Neutrophil (primary cell): ENCODE data around the gene LAMA4.

ENCODE experiments used
- H3K27ac ChIP-seq: fragments of 200-600 bp; sonication (generic); 2 replicates; pipeline ENCODE4 v1.5.1; 2016; ENCODE audit warnings: mild to moderate bottlenecking, moderate library complexity
- H3K27me3 ChIP-seq: fragments of 200-600 bp; sonication (generic); 2 replicates; pipeline ENCODE4 v1.6.0; 2016; ENCODE audit warnings: mild to moderate bottlenecking
- H3K36me3 ChIP-seq: fragments of 200-600 bp; sonication (generic); 2 replicates; pipeline ENCODE4 v1.5.1; 2017
- H3K4me1 ChIP-seq, 2 experiments: fragments of 200-600 bp in 1 of 2; sonication (generic) in 1 of 2; 1 replicate in 1 of 2; 2 replicates in 1 of 2; pipeline versions ENCODE4 v1.5.1 to v1.6.1; 2013 to 2016; ENCODE audit warnings: low read depth in 1 of 2, low read length in 1 of 2, mild to moderate bottlenecking in 1 of 2, moderate library complexity in 1 of 2; ENCODE audit not compliant: control insufficient read depth in 1 of 2, insufficient read depth in 1 of 2
- H3K4me3 ChIP-seq, 2 experiments: fragments of 200-600 bp in 1 of 2; sonication (generic) in 1 of 2; 1 replicate in 1 of 2; 2 replicates in 1 of 2; pipeline ENCODE4 v1.5.1; 2013 to 2016; ENCODE audit warnings: low read depth in 1 of 2, low read length in 1 of 2, mild to moderate bottlenecking in 1 of 2, moderate library complexity in 1 of 2
- H3K9me3 ChIP-seq: fragments of 200-600 bp; sonication (generic); 2 replicates; pipeline ENCODE4 v1.5.1; 2016
- TF ChIP-seq, protein P1 (sequence below): fragments of 200-600 bp; sonication (generic); IDR thresholded peaks from 2 replicates; pipeline ENCODE4 v1.5.1; 2016; ENCODE audit warnings: antibody characterized with exemption

Gene LAMA4

DNA sequence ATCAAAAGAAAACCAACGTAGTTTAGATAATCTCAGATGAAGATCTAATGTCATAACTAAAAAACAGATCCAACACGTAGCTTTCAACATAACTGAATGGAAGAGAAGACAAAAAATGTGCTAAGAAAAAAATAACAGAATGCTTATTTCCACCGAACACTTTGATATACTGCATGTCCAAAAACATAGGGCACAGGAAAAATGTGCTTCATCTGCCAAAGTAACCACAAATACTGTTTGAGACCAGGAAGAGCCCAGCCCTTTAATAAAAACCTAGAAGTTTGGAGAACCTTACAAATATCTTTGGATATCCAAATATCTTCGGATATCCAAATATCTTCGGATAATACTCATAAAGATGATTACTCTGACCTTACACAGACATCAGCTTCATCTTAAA is 19.8 kb downstream of the LAMA4 start:
- H3K27ac ChIP-seq: no peak overlapping the region
- no peaks in the 10 kb centered on the region for H3K4me1 ChIP-seq
- no peaks in the 10 kb centered on the region for H3K27me3 ChIP-seq
- TF ChIP-seq, protein P1, sequence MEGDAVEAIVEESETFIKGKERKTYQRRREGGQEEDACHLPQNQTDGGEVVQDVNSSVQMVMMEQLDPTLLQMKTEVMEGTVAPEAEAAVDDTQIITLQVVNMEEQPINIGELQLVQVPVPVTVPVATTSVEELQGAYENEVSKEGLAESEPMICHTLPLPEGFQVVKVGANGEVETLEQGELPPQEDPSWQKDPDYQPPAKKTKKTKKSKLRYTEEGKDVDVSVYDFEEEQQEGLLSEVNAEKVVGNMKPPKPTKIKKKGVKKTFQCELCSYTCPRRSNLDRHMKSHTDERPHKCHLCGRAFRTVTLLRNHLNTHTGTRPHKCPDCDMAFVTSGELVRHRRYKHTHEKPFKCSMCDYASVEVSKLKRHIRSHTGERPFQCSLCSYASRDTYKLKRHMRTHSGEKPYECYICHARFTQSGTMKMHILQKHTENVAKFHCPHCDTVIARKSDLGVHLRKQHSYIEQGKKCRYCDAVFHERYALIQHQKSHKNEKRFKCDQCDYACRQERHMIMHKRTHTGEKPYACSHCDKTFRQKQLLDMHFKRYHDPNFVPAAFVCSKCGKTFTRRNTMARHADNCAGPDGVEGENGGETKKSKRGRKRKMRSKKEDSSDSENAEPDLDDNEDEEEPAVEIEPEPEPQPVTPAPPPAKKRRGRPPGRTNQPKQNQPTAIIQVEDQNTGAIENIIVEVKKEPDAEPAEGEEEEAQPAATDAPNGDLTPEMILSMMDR: no peak
- H3K36me3 ChIP-seq: no peaks in the 10 kb centered on the region
- no peak overlapping the region for H3K4me3 ChIP-seq
- no peaks in the 10 kb centered on the region for H3K9me3 ChIP-seq

DNA sequence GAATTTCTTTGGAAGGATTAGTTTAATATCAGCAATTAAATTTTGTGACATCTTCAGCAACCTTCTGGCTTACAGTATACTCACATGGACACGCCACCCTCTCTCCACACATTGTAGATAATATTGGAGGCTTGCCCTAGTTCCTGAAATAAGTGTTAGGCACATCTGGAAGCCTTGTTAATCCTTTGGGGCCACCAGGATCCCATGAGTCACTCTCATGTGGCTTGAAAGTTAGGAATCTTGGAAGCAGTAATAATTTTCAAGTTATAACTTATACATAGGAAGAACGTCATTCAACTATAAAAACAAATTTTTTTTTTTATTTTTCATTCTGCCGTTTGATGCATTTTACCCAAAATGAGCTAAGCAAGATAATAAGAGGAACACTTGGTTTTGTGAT is 20.5 kb downstream of the LAMA4 start:
- Histone ChIP-seq H3K4me1 (no peaks in the 10 kb centered on the region), H3K4me3 (no peak overlapping the region), H3K36me3 (no peaks in the 10 kb centered on the region), H3K27me3 (no peaks in the 10 kb centered on the region), H3K27ac (no peak overlapping the region), H3K9me3 (no peaks in the 10 kb centered on the region)
- TF ChIP-seq, protein P1: no peak

DNA sequence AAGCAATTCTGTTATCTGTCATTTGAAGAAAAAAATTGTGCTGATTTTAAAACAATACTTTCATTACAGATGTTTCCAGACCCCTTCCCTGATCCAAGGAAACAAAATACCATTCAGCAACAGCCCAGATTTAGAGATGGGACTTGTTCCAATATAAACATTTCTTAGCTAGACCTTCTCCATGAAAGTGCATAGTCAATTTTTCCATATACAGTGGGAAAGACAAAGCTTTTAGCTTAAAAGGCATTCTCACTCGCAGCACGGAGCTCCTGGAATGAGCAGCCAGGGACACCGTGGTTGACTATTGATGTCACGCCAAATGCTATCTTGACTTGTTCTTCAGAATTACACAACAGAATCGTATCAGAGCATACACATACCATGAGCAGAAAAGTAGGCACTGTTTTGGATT is 21.5 kb downstream of the LAMA4 start:
- no peak overlapping the region for H3K27ac ChIP-seq
- no peaks in the 10 kb centered on the region for H3K27me3 ChIP-seq
- no peaks in the 10 kb centered on the region for H3K36me3 ChIP-seq
- H3K4me1 ChIP-seq: no peaks in the 10 kb centered on the region
- H3K4me3 ChIP-seq: no peak overlapping the region
- TF ChIP-seq, protein P1: no peak
- H3K9me3 ChIP-seq: no peaks in the 10 kb centered on the region

DNA sequence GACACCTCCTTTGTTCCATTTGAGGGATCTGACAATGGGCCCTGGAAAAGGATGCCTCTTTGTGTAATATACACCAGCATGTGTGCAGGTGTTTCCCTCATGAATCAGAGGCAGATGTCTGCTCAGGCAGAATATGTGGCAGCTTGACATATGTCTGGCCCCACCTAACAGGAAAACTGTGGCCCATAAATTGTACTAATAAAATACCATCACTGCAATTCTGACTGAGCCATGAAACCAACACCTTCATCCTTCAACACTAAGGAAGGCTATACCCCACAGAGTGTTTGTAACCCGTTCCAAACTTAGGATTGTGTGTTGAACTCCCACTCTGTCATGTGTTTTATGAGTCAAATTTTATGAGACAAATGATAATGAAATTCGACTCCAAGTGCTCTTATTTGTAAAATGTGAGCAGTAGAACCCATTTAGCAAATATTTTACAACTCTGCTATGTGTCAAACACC is 22.7 kb downstream of the LAMA4 start:
- Histone ChIP-seq H3K27me3 (no peaks in the 10 kb centered on the region), H3K9me3 (no peaks in the 10 kb centered on the region), H3K27ac (no peak overlapping the region), H3K4me3 (no peak overlapping the region), H3K36me3 (no peaks in the 10 kb centered on the region), H3K4me1 (no peaks in the 10 kb centered on the region)
- TF ChIP-seq, protein P1: no peak

DNA sequence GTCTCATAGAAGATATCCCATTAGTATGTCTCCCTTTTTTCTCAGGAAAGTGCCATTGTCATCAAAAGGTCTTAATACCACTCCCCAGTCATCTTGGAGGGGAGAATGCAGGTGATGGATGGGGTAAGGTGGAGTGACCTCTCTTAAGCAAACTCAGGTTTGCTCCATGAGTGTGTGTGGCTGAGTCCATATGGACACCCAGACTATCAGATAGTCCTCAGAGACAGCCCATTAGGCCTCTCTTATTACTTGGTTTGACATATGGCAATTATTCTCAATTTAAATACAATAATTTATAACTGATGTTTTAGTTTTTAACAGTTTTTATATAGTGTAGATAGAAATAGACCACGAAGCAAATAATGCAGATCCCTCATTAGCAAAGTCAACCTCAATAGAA is 23.2 kb downstream of the LAMA4 start:
- no peaks in the 10 kb centered on the region for H3K9me3 ChIP-seq
- H3K36me3 ChIP-seq: no peaks in the 10 kb centered on the region
- H3K4me1 ChIP-seq: no peaks in the 10 kb centered on the region
- no peaks in the 10 kb centered on the region for H3K27me3 ChIP-seq
- no peak overlapping the region for H3K4me3 ChIP-seq
- no peak overlapping the region for H3K27ac ChIP-seq
- TF ChIP-seq, protein P1: no peak
